ENCODE results near the gene STARD6.

DNA sequence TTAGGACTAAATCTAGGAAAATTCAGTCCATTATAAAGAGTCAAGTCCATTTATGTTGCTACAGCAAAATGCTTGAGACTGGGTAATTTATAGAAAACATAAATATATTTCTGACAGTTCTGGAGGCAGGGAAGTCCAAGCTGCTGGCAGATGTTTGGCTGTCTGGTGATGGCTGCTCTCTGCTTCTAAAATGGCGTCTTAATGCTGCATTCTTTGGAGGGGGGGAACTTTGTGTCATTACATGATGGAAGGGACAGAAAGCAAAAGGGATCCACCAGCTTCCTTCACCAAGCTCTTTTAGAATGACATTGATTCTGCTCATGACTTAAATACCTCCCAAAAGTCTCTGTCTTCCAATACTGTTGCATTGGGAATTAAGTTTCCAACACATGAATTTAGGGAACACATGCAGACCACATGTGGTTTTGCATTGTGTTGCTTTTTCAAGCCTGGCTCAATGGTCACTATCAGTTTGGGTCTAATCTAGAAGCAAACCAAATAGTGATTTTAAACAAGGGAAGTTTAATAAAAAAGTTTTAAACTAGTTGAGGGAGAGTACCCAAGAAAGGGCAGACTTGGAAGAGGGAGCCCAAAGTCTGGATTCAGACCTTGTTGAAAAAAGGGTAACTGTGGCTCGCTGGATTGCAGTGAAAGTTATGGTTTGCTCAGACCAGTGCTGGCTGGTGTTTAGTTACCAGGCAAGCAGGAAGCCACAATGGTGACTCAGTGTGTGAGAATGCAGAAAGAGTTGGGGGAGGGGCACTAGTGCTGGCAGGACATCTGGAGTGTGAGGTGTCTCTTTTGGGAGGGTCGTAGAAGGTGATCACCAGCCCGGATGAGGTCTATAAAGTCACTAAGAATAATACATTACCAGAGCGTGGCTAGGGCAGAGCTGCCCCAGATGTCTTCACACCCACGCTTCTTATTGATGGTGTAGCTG lies 30.8 kb upstream of the STARD6 start:
- TF ChIP-seq, protein P1, sequence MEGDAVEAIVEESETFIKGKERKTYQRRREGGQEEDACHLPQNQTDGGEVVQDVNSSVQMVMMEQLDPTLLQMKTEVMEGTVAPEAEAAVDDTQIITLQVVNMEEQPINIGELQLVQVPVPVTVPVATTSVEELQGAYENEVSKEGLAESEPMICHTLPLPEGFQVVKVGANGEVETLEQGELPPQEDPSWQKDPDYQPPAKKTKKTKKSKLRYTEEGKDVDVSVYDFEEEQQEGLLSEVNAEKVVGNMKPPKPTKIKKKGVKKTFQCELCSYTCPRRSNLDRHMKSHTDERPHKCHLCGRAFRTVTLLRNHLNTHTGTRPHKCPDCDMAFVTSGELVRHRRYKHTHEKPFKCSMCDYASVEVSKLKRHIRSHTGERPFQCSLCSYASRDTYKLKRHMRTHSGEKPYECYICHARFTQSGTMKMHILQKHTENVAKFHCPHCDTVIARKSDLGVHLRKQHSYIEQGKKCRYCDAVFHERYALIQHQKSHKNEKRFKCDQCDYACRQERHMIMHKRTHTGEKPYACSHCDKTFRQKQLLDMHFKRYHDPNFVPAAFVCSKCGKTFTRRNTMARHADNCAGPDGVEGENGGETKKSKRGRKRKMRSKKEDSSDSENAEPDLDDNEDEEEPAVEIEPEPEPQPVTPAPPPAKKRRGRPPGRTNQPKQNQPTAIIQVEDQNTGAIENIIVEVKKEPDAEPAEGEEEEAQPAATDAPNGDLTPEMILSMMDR (IDR thresholded peaks at IDR 0.05; ENCODE audit: low read depth, low read length): no peak
- no peak for TF ChIP-seq EZH2phosphoT487 (IDR thresholded peaks at IDR 0.05; ENCODE audit: low read depth)
